Left lung (tissue), 10 donors: ENCODE measurements around the gene MT4. TPM values are rescaled to one million over a fixed set of nuclear protein-coding genes. Genes with fewer than 3 reads are reported as not detected.

Experiments used
- ATAC-seq: fragments of 200-7000 bp; cut with Tn5 transposase; one replicate; pipeline ENCODE4 v1.9.1; 2020; ENCODE audit warnings: moderate library complexity
- DNase-seq, 4 donors: peaks; one replicate each; pipeline ENCODE4 v3.0.0-alpha.2; 2013 to 2020
- H3K27ac ChIP-seq, 2 donors: fragments of 200-600 bp; sonication (generic) in 1 of 2; one replicate each; pipeline versions ENCODE4 v1.5.0 to v1.8.0; 2020 to 2021
- H3K27me3 ChIP-seq, 2 donors: fragments of 200-600 bp; sonication (generic) in 1 of 2; one replicate each; pipeline versions ENCODE4 v1.5.0 to v1.8.0; 2020 to 2021
- H3K36me3 ChIP-seq, 2 donors: fragments of 200-600 bp; sonication (generic) in 1 of 2; one replicate each; pipeline versions ENCODE4 v1.5.0 to v1.8.0; 2020 to 2021
- H3K4me1 ChIP-seq, 2 donors: fragments of 200-600 bp; one replicate each; pipeline ENCODE4 v1.8.0; 2021
- H3K4me3 ChIP-seq, 2 donors: fragments of 200-600 bp; sonication (generic) in 1 of 2; one replicate each; pipeline versions ENCODE4 v1.5.0 to v1.8.0; 2020 to 2021; ENCODE audit warnings: mild to moderate bottlenecking in 1 of 2
- H3K9me3 ChIP-seq, 2 donors: fragments of 200-600 bp; sonication (generic) in 1 of 2; one replicate each; pipeline versions ENCODE4 v1.5.0 to v1.8.0; 2020 to 2021
- CTCF ChIP-seq, 2 donors: fragments of 200-600 bp; sonication (generic) in 1 of 2; IDR thresholded peaks; one replicate each; pipeline versions ENCODE4 v1.5.0 to v1.8.0; 2021; ENCODE audit warnings: antibody characterized with exemption in 2 of 2
- intact Hi-C, 2 donors: fragments of 100-400 bp; cut with DNase I; formaldehyde crosslinking; loops; one replicate each; pipeline versions ENCODE4 v1.11.2 to v1.14.2; 2022
- polyA plus RNA-seq, 6 donors: library from polyadenylated mRNA; unstranded; fragments of 120-200 nt; gene quantifications; one replicate each; pipeline ENCODE4 v1.2.1, GENCODE V29; 2013; ENCODE audit not compliant: insufficient read length in 6 of 6
- total RNA-seq, 2 donors: library from RNA; stranded (reverse); fragmentation: NEBNext Ultra II Directional; extraction: Animal tissue kit (Norgen Biotek cat#: 25700); gene quantifications; one replicate each; pipeline ENCODE4 v1.2.1, GENCODE V29; 2021
- donor health status: DM: no; HTN: yes; CAD: no.
- donor health status: DM: no; HTN: no; CAD: no.

MT4 gene
- total and polyA plus RNA-seq, 8 donors = not detected

- H3K36me3 ChIP-seq = no peaks in the 10 kb centered on the region
- intact Hi-C loops = no loop called here
- DNase-seq = peak; percentile 73 to 87 (median 76)
These were observed 42.3 kb downstream of the MT4 start for GRCh38 chr16:56607109-56607618.

DNA sequence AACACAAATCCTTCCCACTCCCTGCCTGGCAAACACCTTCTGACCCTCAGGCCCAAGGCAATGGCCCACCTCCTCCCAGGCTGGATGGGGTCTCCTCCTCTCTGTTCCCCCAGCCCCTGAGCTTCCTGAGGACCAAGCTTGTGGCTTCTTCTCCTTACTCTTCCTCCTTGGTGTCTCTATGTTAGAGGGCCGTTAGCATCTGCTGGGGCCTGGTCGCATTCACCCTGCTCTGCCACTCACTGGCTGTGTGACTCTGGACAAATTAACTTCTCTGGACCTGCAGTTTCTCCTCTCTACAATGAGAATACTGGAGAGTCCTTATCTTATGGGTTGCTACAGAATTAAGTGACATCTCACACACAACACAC lies 42.8 kb downstream of the MT4 start:
- Histone ChIP-seq H3K4me3 (peak overlapping the region in 1 of 2 donors; percentile 77), H3K27me3 (no peaks in the 10 kb centered on the region), H3K4me1 (peaks cover 30 to 58% of the 10 kb centered on the region in 2 donors), H3K9me3 (no peaks in the 10 kb centered on the region), H3K27ac (peak overlapping the region; percentile 87 to 93), H3K36me3 (no peaks in the 10 kb centered on the region)
- intact Hi-C loops = no loop called here
- no peak for TF ChIP-seq CTCF (IDR thresholded peaks at IDR 0.05)
- ATAC-seq (no peak), DNase-seq (no peak)

More at GRCh38 chr16:56607109-56607618, 42.3 kb downstream of the MT4 start:
- peak overlapping the region; percentile 87 to 93 for H3K27ac ChIP-seq
- H3K4me3 ChIP-seq = peak overlapping the region in 1 of 2 donors; percentile 77
- TF ChIP-seq CTCF (IDR thresholded peaks at IDR 0.05) = no peak
- peaks cover 30 to 58% of the 10 kb centered on the region in 2 donors for H3K4me1 ChIP-seq
- peak; percentile 38 for ATAC-seq
- H3K27me3 ChIP-seq = no peaks in the 10 kb centered on the region
- H3K9me3 ChIP-seq = no peaks in the 10 kb centered on the region

GRCh38 chr16:56608043-56608875 lies 43.4 kb downstream of the MT4 start, which contains the start of gene MT2A:
Gene MT2A, plus strand, starts transcription at chr16:56608584. Its CDS starts 72 bp downstream, at chr16:56608656.
- H3K4me1 ChIP-seq = peaks cover 30 to 58% of the 10 kb centered on the region in 2 donors
- intact Hi-C loops = no loop called here

DNA sequence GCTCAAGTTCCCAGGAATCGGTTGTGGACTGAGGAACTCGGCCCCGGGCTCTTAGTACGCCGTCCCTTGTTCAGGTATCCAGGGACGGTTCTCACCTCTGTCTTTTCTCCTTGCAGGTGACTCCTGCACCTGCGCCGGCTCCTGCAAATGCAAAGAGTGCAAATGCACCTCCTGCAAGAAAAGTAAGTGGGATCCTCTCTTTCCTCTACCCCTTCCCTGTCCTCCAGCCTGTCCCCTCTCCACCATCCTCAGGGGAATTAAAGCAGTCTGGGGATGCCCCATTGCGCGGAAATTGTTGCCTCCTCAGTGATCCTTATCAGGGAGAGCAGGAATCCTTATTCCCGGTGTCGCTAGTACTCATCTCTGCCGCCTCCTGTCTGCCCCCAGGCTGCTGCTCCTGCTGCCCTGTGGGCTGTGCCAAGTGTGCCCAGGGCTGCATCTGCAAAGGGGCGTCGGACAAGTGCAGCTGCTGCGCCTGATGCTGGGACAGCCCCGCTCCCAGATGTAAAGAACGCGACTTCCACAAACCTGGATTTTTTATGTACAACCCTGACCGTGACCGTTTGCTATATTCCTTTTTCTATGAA lies 44.1 kb downstream of the MT4 start:
- Histone ChIP-seq H3K36me3 (no peaks in the 10 kb centered on the region), H3K4me3 (peak overlapping the region; percentile 46 to 77), H3K9me3 (no peaks in the 10 kb centered on the region), H3K27ac (peak overlapping the region; percentile 87 to 93), H3K4me1 (peaks cover 30 to 58% of the 10 kb centered on the region in 2 donors), H3K27me3 (no peaks in the 10 kb centered on the region)
- intact Hi-C loops = no loop called here
- ATAC-seq = peak; percentile 1
- TF ChIP-seq CTCF (IDR thresholded peaks at IDR 0.05) = no peak
- no peak for DNase-seq

More at GRCh38 chr16:56608043-56608875, 43.4 kb downstream of the MT4 start, which contains the start of gene MT2A:
- Histone ChIP-seq H3K4me3 (peak within 1 kb of the TSS; percentile 46 to 77), H3K27me3 (no peaks in the 10 kb centered on the region), H3K9me3 (no peaks in the 10 kb centered on the region), H3K36me3 (no peaks in the 10 kb centered on the region), H3K27ac (peak within 1 kb of the TSS; percentile 87 to 93)
- no peak for TF ChIP-seq CTCF (IDR thresholded peaks at IDR 0.05)
- DNase-seq = peak; percentile 85 to 99 (median 96)
- ATAC-seq = peak; percentile 91

DNA sequence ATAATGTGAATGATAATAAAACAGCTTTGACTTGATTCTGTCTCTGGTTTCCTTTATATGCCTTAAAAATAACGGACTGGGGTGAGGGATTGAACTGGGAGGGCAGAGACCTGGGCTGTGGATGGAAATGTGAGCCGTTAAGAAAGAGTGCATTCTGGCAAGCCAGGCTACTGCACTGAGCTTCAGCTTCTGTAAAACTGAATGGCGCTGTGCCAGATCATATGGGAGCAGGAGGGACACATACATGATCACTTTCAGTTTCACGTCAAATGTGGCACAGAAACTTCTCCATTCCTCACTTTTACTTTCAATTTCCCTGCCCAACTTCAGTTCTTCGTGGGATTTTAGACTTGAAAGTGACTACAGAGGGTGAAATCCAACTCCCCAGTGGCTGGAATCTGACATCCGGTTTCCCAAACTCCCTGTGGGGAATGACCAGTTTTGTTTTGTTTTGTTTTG lies 44.6 kb downstream of the MT4 start:
- intact Hi-C loops = no loop called here
- peaks cover 30 to 58% of the 10 kb centered on the region in 2 donors for H3K4me1 ChIP-seq
- no peaks in the 10 kb centered on the region for H3K9me3 ChIP-seq
- no peaks in the 10 kb centered on the region for H3K27me3 ChIP-seq
- DNase-seq (peak in 3 of 4 donors; percentile 80 to 89 (median 89)), ATAC-seq (peak; percentile 27)
- TF ChIP-seq CTCF (IDR thresholded peaks at IDR 0.05) = no peak
- H3K4me3 ChIP-seq = peak overlapping the region; percentile 46 to 77
- H3K27ac ChIP-seq = peak overlapping the region; percentile 87 to 93
- H3K36me3 ChIP-seq = no peaks in the 10 kb centered on the region
